HuH-7.5 (cell line): ENCODE measurements around the gene ZC3H12A.
A peak's percentile ranks its signal among the peaks of the same experiment; 100 is the strongest.

Experiments
- DNase-seq: peaks from one replicate; pipeline ENCODE4 v3.0.0; 2011; ENCODE audit warnings: low spot score

ZC3H12A gene

GRCh38 chr1:37478890-37479254, 4.5 kb downstream of the ZC3H12A start:
- DNase-seq: no peak

- DNase-seq: no peak
These were observed 5.1 kb downstream of the ZC3H12A start for GRCh38 chr1:37479255-37480124.

GRCh38 chr1:37480125-37480466, 5.7 kb downstream of the ZC3H12A start:
- no peak for DNase-seq

GRCh38 chr1:37480581-37481288, 6.4 kb downstream of the ZC3H12A start:
- no peak for DNase-seq

- no peak for DNase-seq
These were observed 7.1 kb downstream of the ZC3H12A start for GRCh38 chr1:37481289-37482003.

- no peak for DNase-seq
These were observed 7.8 kb downstream of the ZC3H12A start for GRCh38 chr1:37482004-37482785.

GRCh38 chr1:37482796-37483744, 8.7 kb downstream of the ZC3H12A start:
- no peak for DNase-seq

- DNase-seq: no peak
These were observed 9.4 kb downstream of the ZC3H12A start for GRCh38 chr1:37483785-37484184.

GRCh38 chr1:37484325-37485051, 10.1 kb downstream of the ZC3H12A start:
- DNase-seq: no peak

GRCh38 chr1:37485902-37486679, 11.7 kb downstream of the ZC3H12A start:
- no peak for DNase-seq

- DNase-seq: peak; percentile 71
These were observed 12.6 kb downstream of the ZC3H12A start for GRCh38 chr1:37486680-37487618.

- no peak for DNase-seq
These were observed 13.2 kb downstream of the ZC3H12A start for GRCh38 chr1:37487619-37487984.

GRCh38 chr1:37493336-37494098, 19.1 kb downstream of the ZC3H12A start:
- DNase-seq: no peak

GRCh38 chr1:37495875-37496274, 21.5 kb downstream of the ZC3H12A start:
- no peak for DNase-seq

GRCh38 chr1:37497832-37498231, 23.5 kb downstream of the ZC3H12A start:
- no peak for DNase-seq

GRCh38 chr1:37498872-37499617, 24.7 kb downstream of the ZC3H12A start:
- no peak for DNase-seq

GRCh38 chr1:37501661-37502060, 27.3 kb downstream of the ZC3H12A start:
- DNase-seq: no peak
